ENCODE measurements around the gene NEB.

- no peak for TF ChIP-seq USF2 (IDR thresholded peaks at IDR 0.05; ENCODE audit: low read depth, low read length)
- no peak for TF ChIP-seq RFX5 (IDR thresholded peaks at IDR 0.05; ENCODE audit: low read depth, low read length)
- TF ChIP-seq CTCF (conservative IDR thresholded peaks at IDR 0.05; ENCODE audit: low read depth, low read length) = no peak
- no peak for TF ChIP-seq BHLHE40 (IDR thresholded peaks at IDR 0.05; ENCODE audit: low read depth, low read length)
- no peak for TF ChIP-seq RAD21 (IDR thresholded peaks at IDR 0.05; ENCODE audit: low read length)
- no peak for TF ChIP-seq POLR2A (IDR thresholded peaks at IDR 0.05; ENCODE audit: low read depth, low read length)
- no peak for TF ChIP-seq NFE2L2 (IDR thresholded peaks at IDR 0.05; ENCODE audit: low read depth, low read length)
- TF ChIP-seq RCOR1 (IDR thresholded peaks at IDR 0.05; ENCODE audit: insufficient replicate concordance, low read length) = no peak
- no peak for TF ChIP-seq ELK1 (IDR thresholded peaks at IDR 0.05; ENCODE audit: borderline replicate concordance, low read depth, low read length)
- TF ChIP-seq MAFK (IDR thresholded peaks at IDR 0.05; ENCODE audit: low read depth, low read length) = no peak
- no peak for TF ChIP-seq MXI1 (IDR thresholded peaks at IDR 0.05; ENCODE audit: borderline replicate concordance, low read depth, low read length)
- no peak for TF ChIP-seq SMC3 (IDR thresholded peaks at IDR 0.05; ENCODE audit: low read depth, low read length)
- TF ChIP-seq MAZ (IDR thresholded peaks at IDR 0.05; ENCODE audit: borderline replicate concordance, low read depth, low read length) = no peak
- no peak for TF ChIP-seq CEBPB (IDR thresholded peaks at IDR 0.05; ENCODE audit: low read depth, low read length)
These were observed 97.0 kb downstream of the NEB start for GRCh38 chr2:151637271-151637781.

Data from IMR-90 (cell line).